ENCODE results near the gene TRIM27.
A peak's percentile ranks its signal among the peaks of the same experiment; 100 is the strongest.
"Not testable (repeated sequence)": the region's sequence is repeated elsewhere in the genome, so short reads cannot be mapped to it uniquely, and the experiment has no call there.

TRIM27 gene

GRCh38 chr6:28923318-28924102, at the start of gene TRIM27:
Gene TRIM27 (minus strand): TSS chr6:28923985. CDS start chr6:28923632, 353 bp downstream.
- peak; percentile 76 to 87 for DNase-seq

GRCh38 chr6:28970056-28970455, 46.3 kb upstream of the TRIM27 start:
- not testable (repeated sequence) for DNase-seq

- DNase-seq: no peak
Measured at GRCh38 chr6:28969129-28969528, 45.3 kb upstream of the TRIM27 start.

- no peak for DNase-seq
Measured at GRCh38 chr6:28968476-28968875, 44.7 kb upstream of the TRIM27 start.

- no peak for DNase-seq
Measured at GRCh38 chr6:28965706-28966105, 41.9 kb upstream of the TRIM27 start.

- no peak for DNase-seq
Measured at GRCh38 chr6:28960846-28961500, 37.2 kb upstream of the TRIM27 start.

- not testable (repeated sequence) for DNase-seq
Measured at GRCh38 chr6:28958561-28959243, 34.9 kb upstream of the TRIM27 start.

GRCh38 chr6:28957795-28958314, 34.1 kb upstream of the TRIM27 start:
- DNase-seq: not testable (repeated sequence)

- no peak for DNase-seq
Measured at GRCh38 chr6:28956331-28956730, 32.5 kb upstream of the TRIM27 start.

- peak; percentile 26 to 59 for DNase-seq
Measured at GRCh38 chr6:28953585-28954258, 29.9 kb upstream of the TRIM27 start.

- DNase-seq: peak; percentile 60 to 77
Measured at GRCh38 chr6:28953039-28953584, 29.3 kb upstream of the TRIM27 start.

- not testable (repeated sequence) for DNase-seq
Measured at GRCh38 chr6:28949656-28950195, 25.9 kb upstream of the TRIM27 start.

- DNase-seq: no peak
Measured at GRCh38 chr6:28948782-28949486, 25.1 kb upstream of the TRIM27 start.

GRCh38 chr6:28947831-28948270, 24.1 kb upstream of the TRIM27 start:
- no peak for DNase-seq

- no peak for DNase-seq
Measured at GRCh38 chr6:28947067-28947765, 23.4 kb upstream of the TRIM27 start.

GRCh38 chr6:28945349-28945748, 21.6 kb upstream of the TRIM27 start:
- DNase-seq: no peak

- DNase-seq: peak; percentile 64 to 74
Measured at GRCh38 chr6:28944412-28944865, 20.7 kb upstream of the TRIM27 start.

- peak; percentile 69 to 87 for DNase-seq
Measured at GRCh38 chr6:28943557-28944411, 20.0 kb upstream of the TRIM27 start.

- peak in 1 of 2 experiments; percentile 19 for DNase-seq
Measured at GRCh38 chr6:28943223-28943556, 19.4 kb upstream of the TRIM27 start.
